Ovary (tissue), 3 donors: ENCODE data around the gene NPFFR2.

Experiments
- CTCF ChIP-seq, 3 donors: fragments of 450-650 bp in 2 of 3; fragments of 200-600 bp in 1 of 3; IDR thresholded peaks; one replicate each; pipeline versions ENCODE4 v1.5.1 to v1.8.0; 2016 to 2022; ENCODE audit warnings: antibody characterized with exemption in 3 of 3, mild to moderate bottlenecking in 1 of 3
- POLR2A ChIP-seq: fragments of 450-650 bp; IDR thresholded peaks from one replicate; pipeline ENCODE4 v1.6.1; 2017; ENCODE audit warnings: antibody characterized with exemption, mild to moderate bottlenecking, moderate library complexity
- donor health status: DM: no; HTN: no; CAD: no.

GRCh38 chr4:72194453-72194852 lies 162.7 kb downstream of the NPFFR2 start:
- TF ChIP-seq CTCF (IDR thresholded peaks at IDR 0.05) (no peak), POLR2A (no peak)
